H1 (cell line): ENCODE measurements around the gene CX3CL1. TPM values are rescaled to one million over a fixed set of nuclear protein-coding genes. Genes with fewer than 3 reads are reported as not detected.

Source experiments
- CEBPB ChIP-seq: IDR thresholded peaks from 2 replicates; pipeline ENCODE4 v1.6.1; 2012; ENCODE audit warnings: low read depth, low read length
- polyA plus RNA-seq, 7 experiments: library from polyadenylated mRNA; depleted of rRNA in 3 of 7; stranded (reverse) in 5 of 7; unstranded in 2 of 7; fragments of >200 nt in 5 of 7; fragments of 200-250 nt in 2 of 7; gene quantifications; 1 replicate in 5 of 7; 2 replicates in 1 of 7; 4 replicates in 1 of 7; pipeline versions ENCODE4 v1.2.1 to v1.2.3, GENCODE V29; 2011 to 2013; ENCODE audit warnings: missing spikeins in 2 of 7, mixed read lengths in 2 of 7
- total RNA-seq: library from RNA; stranded (reverse); fragmentation: NEBNext Ultra II Directional; extraction: Animal tissue kit (Norgen Biotek cat#: 25700); gene quantifications from 2 replicates; pipeline ENCODE4 v1.2.1, GENCODE V29; 2021

The CX3CL1 gene
- total and polyA plus RNA-seq, 2 of the 8 experiments (the other 6 are each of a cell fraction or from before 2014, with no cell fraction given): 1.4 to 3.0 TPM

- TF ChIP-seq CEBPB: no peak
These were observed 31.2 kb upstream of the CX3CL1 start (continued) for GRCh38 chr16:57341062-57341440.
